ENCODE results near the gene MSRB2. TPM values are rescaled to one million over a fixed set of nuclear protein-coding genes. Genes with fewer than 3 reads are reported as not detected.

MSRB2 gene
- total and polyA plus RNA-seq, 2 of the 4 experiments (the other 2 are of a cell fraction) = 10.6 to 20.1 TPM

DNA sequence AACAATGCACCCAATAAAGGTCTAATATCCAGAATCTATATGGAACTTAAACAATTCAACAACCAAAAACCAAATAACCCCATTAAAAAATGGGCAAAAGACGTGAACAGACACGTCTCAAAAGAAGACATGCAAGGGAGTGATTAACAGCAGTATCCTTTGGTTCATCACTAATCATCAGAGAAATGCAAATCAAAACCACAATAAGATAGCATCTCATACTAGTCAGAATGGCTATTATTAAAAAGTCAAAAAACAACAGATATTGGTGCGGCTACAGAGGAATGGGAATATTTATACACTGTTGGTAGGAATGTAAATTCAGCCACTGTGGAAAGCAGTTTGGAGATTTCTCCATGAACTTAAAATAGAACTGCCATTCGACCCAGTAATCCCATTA lies 46.6 kb downstream of the MSRB2 start:
- H4K5ac ChIP-seq (ENCODE audit: low read depth, low read length) = no peak overlapping the region
- H2AK9ac ChIP-seq (replicated peaks; ENCODE audit: low read depth, low read length, poor library complexity) = no peak overlapping the region
- no peaks in the 10 kb centered on the region for H3K9me1 ChIP-seq (ENCODE audit: insufficient read depth, low read length)
- no peak overlapping the region for H2BK5ac ChIP-seq (ENCODE audit: low read depth, low read length, poor library complexity, severe bottlenecking)
- no peak overlapping the region for H3K56ac ChIP-seq (ENCODE audit: extremely low read depth, insufficient read depth, low read length)
- no peak overlapping the region for H3K9ac ChIP-seq (ENCODE audit: low read depth, low read length)
- in situ Hi-C loops (cut with MboI; ENCODE audit: low sequenced_read_pairs) (no loop called here), intact Hi-C loops (cut with micrococcal nuclease) (no loop called here), dilution Hi-C loops (cut with HindIII; ENCODE audit: low sequenced_read_pairs, unreplicated experiment) (no loop called here)
- ChIA-PET POLR2A (ENCODE audit: unreplicated experiment) (no interaction called here), CTCF (no interaction called here)
- H4K8ac ChIP-seq (ENCODE audit: low read depth in 2 of 2, low read length in 2 of 2) = no peak overlapping the region
- no peak overlapping the region for H2BK15ac ChIP-seq (ENCODE audit: low read depth, low read length)
- H4K20me1 ChIP-seq (ENCODE audit: insufficient read depth, low read length) = no peaks in the 10 kb centered on the region
- H3K14ac ChIP-seq (replicated peaks; ENCODE audit: low read depth, low read length) = no peak overlapping the region
- H3K27ac ChIP-seq (ENCODE audit: insufficient read depth, low read length) = no peak overlapping the region
- H2BK20ac ChIP-seq (ENCODE audit: low read depth, low read length) = no peak overlapping the region
- no peak overlapping the region for H2BK120ac ChIP-seq (ENCODE audit: low read depth, low read length)
- no peaks in the 10 kb centered on the region for H3K4me1 ChIP-seq (ENCODE audit: control insufficient read depth, insufficient read depth, low read length)
- DNase-seq (no peak), ATAC-seq (ENCODE audit: low read depth) (no peak)
- TF ChIP-seq CHD1 (IDR thresholded peaks at IDR 0.05; ENCODE audit: low read depth, low read length) (no peak), MAZ (IDR thresholded peaks at IDR 0.05; ENCODE audit: borderline replicate concordance, low read depth, low read length) (no peak), RAD21 (IDR thresholded peaks at IDR 0.05; ENCODE audit: low read length) (no peak), RFX5 (IDR thresholded peaks at IDR 0.05; ENCODE audit: low read depth, low read length) (no peak), POLR2A (IDR thresholded peaks at IDR 0.05; ENCODE audit: low read depth, low read length) (no peak), RCOR1 (IDR thresholded peaks at IDR 0.05; ENCODE audit: insufficient replicate concordance, low read length) (no peak), MXI1 (IDR thresholded peaks at IDR 0.05; ENCODE audit: borderline replicate concordance, low read depth, low read length) (no peak), CEBPB (IDR thresholded peaks at IDR 0.05; ENCODE audit: low read depth, low read length) (no peak), NFE2L2 (IDR thresholded peaks at IDR 0.05; ENCODE audit: low read depth, low read length) (no peak), BHLHE40 (IDR thresholded peaks at IDR 0.05; ENCODE audit: low read depth, low read length) (no peak), SMC3 (IDR thresholded peaks at IDR 0.05; ENCODE audit: low read depth, low read length) (no peak), FOS (IDR thresholded peaks at IDR 0.05; ENCODE audit: low read depth, low read length) (no peak), MAFK (IDR thresholded peaks at IDR 0.05; ENCODE audit: low read depth, low read length) (no peak)
- TF ChIP-seq, protein P1, sequence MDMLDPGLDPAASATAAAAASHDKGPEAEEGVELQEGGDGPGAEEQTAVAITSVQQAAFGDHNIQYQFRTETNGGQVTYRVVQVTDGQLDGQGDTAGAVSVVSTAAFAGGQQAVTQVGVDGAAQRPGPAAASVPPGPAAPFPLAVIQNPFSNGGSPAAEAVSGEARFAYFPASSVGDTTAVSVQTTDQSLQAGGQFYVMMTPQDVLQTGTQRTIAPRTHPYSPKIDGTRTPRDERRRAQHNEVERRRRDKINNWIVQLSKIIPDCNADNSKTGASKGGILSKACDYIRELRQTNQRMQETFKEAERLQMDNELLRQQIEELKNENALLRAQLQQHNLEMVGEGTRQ (IDR thresholded peaks at IDR 0.05; ENCODE audit: low read depth, low read length) = no peak
- TF ChIP-seq, protein P2, sequence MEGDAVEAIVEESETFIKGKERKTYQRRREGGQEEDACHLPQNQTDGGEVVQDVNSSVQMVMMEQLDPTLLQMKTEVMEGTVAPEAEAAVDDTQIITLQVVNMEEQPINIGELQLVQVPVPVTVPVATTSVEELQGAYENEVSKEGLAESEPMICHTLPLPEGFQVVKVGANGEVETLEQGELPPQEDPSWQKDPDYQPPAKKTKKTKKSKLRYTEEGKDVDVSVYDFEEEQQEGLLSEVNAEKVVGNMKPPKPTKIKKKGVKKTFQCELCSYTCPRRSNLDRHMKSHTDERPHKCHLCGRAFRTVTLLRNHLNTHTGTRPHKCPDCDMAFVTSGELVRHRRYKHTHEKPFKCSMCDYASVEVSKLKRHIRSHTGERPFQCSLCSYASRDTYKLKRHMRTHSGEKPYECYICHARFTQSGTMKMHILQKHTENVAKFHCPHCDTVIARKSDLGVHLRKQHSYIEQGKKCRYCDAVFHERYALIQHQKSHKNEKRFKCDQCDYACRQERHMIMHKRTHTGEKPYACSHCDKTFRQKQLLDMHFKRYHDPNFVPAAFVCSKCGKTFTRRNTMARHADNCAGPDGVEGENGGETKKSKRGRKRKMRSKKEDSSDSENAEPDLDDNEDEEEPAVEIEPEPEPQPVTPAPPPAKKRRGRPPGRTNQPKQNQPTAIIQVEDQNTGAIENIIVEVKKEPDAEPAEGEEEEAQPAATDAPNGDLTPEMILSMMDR (conservative IDR thresholded peaks at IDR 0.05; ENCODE audit: low read depth, low read length) = no peak
- TF ChIP-seq, protein P3, sequence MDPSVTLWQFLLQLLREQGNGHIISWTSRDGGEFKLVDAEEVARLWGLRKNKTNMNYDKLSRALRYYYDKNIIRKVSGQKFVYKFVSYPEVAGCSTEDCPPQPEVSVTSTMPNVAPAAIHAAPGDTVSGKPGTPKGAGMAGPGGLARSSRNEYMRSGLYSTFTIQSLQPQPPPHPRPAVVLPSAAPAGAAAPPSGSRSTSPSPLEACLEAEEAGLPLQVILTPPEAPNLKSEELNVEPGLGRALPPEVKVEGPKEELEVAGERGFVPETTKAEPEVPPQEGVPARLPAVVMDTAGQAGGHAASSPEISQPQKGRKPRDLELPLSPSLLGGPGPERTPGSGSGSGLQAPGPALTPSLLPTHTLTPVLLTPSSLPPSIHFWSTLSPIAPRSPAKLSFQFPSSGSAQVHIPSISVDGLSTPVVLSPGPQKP (IDR thresholded peaks at IDR 0.05; ENCODE audit: borderline replicate concordance, low read depth, low read length) = no peak
- WGBS, 2 experiments (ENCODE audit: extremely low coverage in 2 of 2, insufficient read length in 1 of 2) = no CpG with 5 or more reads among the region's 4 CpGs
- H3K9me3 ChIP-seq (ENCODE audit: control insufficient read depth, insufficient read depth, low read length) = no peaks in the 10 kb centered on the region
- H2AFZ ChIP-seq (replicated peaks; ENCODE audit: low read length, poor library complexity) = no peak overlapping the region
- no peak overlapping the region for H2AK5ac ChIP-seq (ENCODE audit: low read depth, low read length)
- no peak overlapping the region for H3K18ac ChIP-seq (ENCODE audit: low read depth, low read length)
- H3K79me1 ChIP-seq (ENCODE audit: low read depth in 1 of 2, low read length in 2 of 2) = no peaks in the 10 kb centered on the region
- no TSS peak for BruUV-seq (replicated peaks)
- H3K4me3 ChIP-seq (ENCODE audit: insufficient read depth, low read depth, low read length) = no peak overlapping the region
- H3K4ac ChIP-seq (ENCODE audit: low read depth, low read length) = no peak overlapping the region
- no peak overlapping the region for H3K23ac ChIP-seq (ENCODE audit: low read depth, low read length)
- H3K27me3 ChIP-seq (ENCODE audit: control insufficient read depth, insufficient read depth, low read length) = no peaks in the 10 kb centered on the region
- H3K36me3 ChIP-seq (ENCODE audit: control insufficient read depth, insufficient read depth, low read length) = no peaks in the 10 kb centered on the region
- H3K4me2 ChIP-seq (ENCODE audit: low read depth, low read length) = no peak overlapping the region
- no peak overlapping the region for H4K91ac ChIP-seq (ENCODE audit: insufficient read depth, low read depth, low read length)
